Keratinocyte (primary cell): Measurements from ENCODE around the gene ARL3. TPM values are rescaled to one million over a fixed set of nuclear protein-coding genes. Genes with fewer than 3 reads are reported as not detected.

Experiments
- DNase-seq: peaks from one replicate; pipeline ENCODE4 v3.0.0-alpha.2; 2011; ENCODE audit warnings: low read depth, missing footprints, low spot score
- FAIRE-seq: peaks from 2 replicates; lab custom pipeline; 2011; peaks lifted over from hg19 to GRCh38; lab: Jason Lieb, UNC
- H2AFZ ChIP-seq: 2 replicates; pipeline ENCODE4 v1.6.0; 2012; ENCODE audit warnings: low read length, control low read depth, inconsistent platforms; ENCODE audit not compliant: control insufficient read depth
- H3K27ac ChIP-seq: 2 replicates; pipeline ENCODE4 v1.5.1; 2011; ENCODE audit warnings: low read length; ENCODE audit not compliant: control insufficient read depth, insufficient read depth
- H3K27me3 ChIP-seq: 3 replicates; pipeline ENCODE4 v1.6.0; 2011; ENCODE audit warnings: low read length; ENCODE audit not compliant: control insufficient read depth, insufficient read depth; ENCODE audit errors: extremely low read depth
- H3K36me3 ChIP-seq, 2 experiments: 2 replicates in 1 of 2; 3 replicates in 1 of 2; pipeline ENCODE4 v1.5.1; 2011; ENCODE audit warnings: low read length in 2 of 2, mild to moderate bottlenecking in 1 of 2; ENCODE audit not compliant: control insufficient read depth in 2 of 2, insufficient read depth in 2 of 2; ENCODE audit errors: extremely low read depth in 1 of 2
- H3K4me1 ChIP-seq: 3 replicates; pipeline ENCODE4 v1.5.1; 2011; ENCODE audit warnings: low read length; ENCODE audit not compliant: control insufficient read depth, insufficient read depth; ENCODE audit errors: extremely low read depth
- H3K4me2 ChIP-seq: 3 replicates; pipeline ENCODE4 v1.6.0; 2011; ENCODE audit warnings: low read depth, low read length; ENCODE audit not compliant: control insufficient read depth, insufficient read depth; ENCODE audit errors: extremely low read depth
- H3K4me3 ChIP-seq, 3 experiments: fragments of 200-600 bp in 1 of 3; sonication (generic) in 1 of 3; 2 replicates in 2 of 3; 3 replicates in 1 of 3; pipeline ENCODE4 v1.5.1; 2011 to 2016; ENCODE audit warnings: low read length in 3 of 3, mild to moderate bottlenecking in 3 of 3, control low read depth in 2 of 3, inconsistent platforms in 1 of 3, low read depth in 1 of 3, mixed read lengths in 1 of 3, mixed run types in 1 of 3, moderate library complexity in 1 of 3; ENCODE audit not compliant: control insufficient read depth in 2 of 3, insufficient read depth in 2 of 3; ENCODE audit errors: extremely low read depth in 1 of 3
- H3K79me2 ChIP-seq: 2 replicates; pipeline ENCODE4 v1.6.0; 2012; ENCODE audit warnings: low read length; ENCODE audit not compliant: control insufficient read depth, insufficient read depth
- H3K9ac ChIP-seq: 3 replicates; pipeline ENCODE4 v1.6.0; 2011; ENCODE audit warnings: low read length; ENCODE audit not compliant: control insufficient read depth, insufficient read depth; ENCODE audit errors: extremely low read depth
- H3K9me1 ChIP-seq: 3 replicates; pipeline ENCODE4 v1.6.0; 2011; ENCODE audit warnings: low read length; ENCODE audit not compliant: control insufficient read depth, insufficient read depth; ENCODE audit errors: extremely low read depth
- H3K9me3 ChIP-seq: 2 replicates; pipeline ENCODE4 v1.5.1; 2012; ENCODE audit warnings: low read depth, low read length; ENCODE audit not compliant: control insufficient read depth
- H4K20me1 ChIP-seq: 3 replicates; pipeline ENCODE4 v1.6.0; 2011; ENCODE audit warnings: low read length; ENCODE audit not compliant: control insufficient read depth, insufficient read depth; ENCODE audit errors: extremely low read depth
- EZH2 ChIP-seq: IDR thresholded peaks from one replicate; pipeline ENCODE4 v1.6.1; 2012; ENCODE audit warnings: inconsistent platforms, mild to moderate bottlenecking, low read length, moderate library complexity
- dilution Hi-C: fragments of 300-500 bp; cut with MboI; formaldehyde crosslinking; loops from one replicate; pipeline ENCODE4 v1.7.0; 2020; ENCODE audit warnings: low sequenced_read_pairs; ENCODE audit not compliant: extremely low pct_ligation_motif_present
- polyA plus RNA-seq, 5 experiments: library from polyadenylated mRNA; depleted of rRNA in 3 of 5; stranded (reverse) in 3 of 5; stranded (forward) in 1 of 5; unstranded in 1 of 5; fragments of >200 nt; gene quantifications; 1 replicate in 1 of 5; 2 replicates in 3 of 5; 3 replicates in 1 of 5; pipeline versions ENCODE4 v1.2.1 to v1.2.3, GENCODE V29; 2011 to 2012; ENCODE audit warnings: missing spikeins in 2 of 5, low read depth in 1 of 5, low replicate concordance in 1 of 5
- TF ChIP-seq, protein P1 (sequence below), 3 experiments: IDR thresholded peaks in 1 of 3; conservative IDR thresholded peaks in 1 of 3; optimal IDR thresholded peaks in 1 of 3; 2 replicates in 2 of 3; 3 replicates in 1 of 3; pipeline versions ENCODE3 to v1.5.1; 2011; ENCODE audit warnings: low read length in 3 of 3, mild to moderate bottlenecking in 3 of 3, moderate library complexity in 2 of 3, control low read depth in 1 of 3, inconsistent platforms in 1 of 3; ENCODE audit not compliant: insufficient read depth in 2 of 3; ENCODE audit errors: extremely low read depth in 1 of 3

ARL3 gene
- polyA plus RNA-seq, 1 donor (not counting 4 experiments of a cell fraction or from before 2014, with no cell fraction given) = 10.7 TPM

DNA sequence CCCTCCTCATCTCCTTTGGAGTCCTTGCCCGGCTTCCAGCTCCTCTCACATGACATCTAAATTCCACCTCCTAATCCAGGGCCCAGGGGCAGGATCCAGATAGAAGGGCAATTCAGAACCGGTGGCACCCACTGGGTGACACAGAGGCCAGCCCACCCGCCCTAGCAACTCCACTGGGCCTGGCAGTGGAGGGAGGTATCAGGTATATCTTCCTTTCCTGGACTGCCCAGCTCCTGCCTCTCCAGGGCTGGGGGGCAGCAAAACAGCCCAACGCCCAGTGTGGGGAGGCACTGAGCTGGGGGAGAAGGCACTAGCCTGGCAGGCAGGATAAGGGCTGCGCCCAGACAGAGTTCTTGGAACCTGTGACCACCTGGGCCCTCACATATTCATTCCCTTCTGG is 80.3 kb downstream of the ARL3 start:
- dilution Hi-C loops = no loop called here

DNA sequence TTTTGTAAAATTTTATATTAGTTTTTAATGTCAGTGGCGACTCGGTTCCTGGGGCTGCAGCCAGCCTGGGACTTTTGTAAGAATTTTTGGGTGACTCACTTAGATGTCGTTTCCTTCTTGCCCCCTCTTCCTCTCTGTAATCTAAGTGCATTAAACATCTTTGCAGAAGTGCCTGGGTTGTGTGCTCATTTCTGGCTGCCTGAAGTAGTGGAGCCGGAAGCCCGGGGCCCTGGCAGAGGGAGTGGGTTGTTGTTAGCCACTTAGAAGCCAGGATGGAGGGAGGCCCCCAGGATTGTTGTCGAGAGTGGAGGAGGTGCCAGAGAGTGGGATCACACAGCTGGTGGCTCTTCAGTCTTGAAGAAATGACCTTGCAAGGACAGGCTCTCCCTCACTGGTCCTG is 80.9 kb downstream of the ARL3 start:
- H3K4me3 ChIP-seq = no peak overlapping the region
- H4K20me1 ChIP-seq = no peaks in the 10 kb centered on the region
- peak overlapping the region; percentile 10 for H3K9ac ChIP-seq
- H3K4me1 ChIP-seq = peaks cover 53% of the 10 kb centered on the region
- DNase-seq = no peak
- H3K9me3 ChIP-seq = no peaks in the 10 kb centered on the region
- no peak overlapping the region for H2AFZ ChIP-seq
- peak overlapping the region; percentile 20 for H3K4me2 ChIP-seq
- dilution Hi-C loops = no loop called here
- peak; percentile 26 for FAIRE-seq
- no peaks in the 10 kb centered on the region for H3K27me3 ChIP-seq
- TF ChIP-seq, protein P1, sequence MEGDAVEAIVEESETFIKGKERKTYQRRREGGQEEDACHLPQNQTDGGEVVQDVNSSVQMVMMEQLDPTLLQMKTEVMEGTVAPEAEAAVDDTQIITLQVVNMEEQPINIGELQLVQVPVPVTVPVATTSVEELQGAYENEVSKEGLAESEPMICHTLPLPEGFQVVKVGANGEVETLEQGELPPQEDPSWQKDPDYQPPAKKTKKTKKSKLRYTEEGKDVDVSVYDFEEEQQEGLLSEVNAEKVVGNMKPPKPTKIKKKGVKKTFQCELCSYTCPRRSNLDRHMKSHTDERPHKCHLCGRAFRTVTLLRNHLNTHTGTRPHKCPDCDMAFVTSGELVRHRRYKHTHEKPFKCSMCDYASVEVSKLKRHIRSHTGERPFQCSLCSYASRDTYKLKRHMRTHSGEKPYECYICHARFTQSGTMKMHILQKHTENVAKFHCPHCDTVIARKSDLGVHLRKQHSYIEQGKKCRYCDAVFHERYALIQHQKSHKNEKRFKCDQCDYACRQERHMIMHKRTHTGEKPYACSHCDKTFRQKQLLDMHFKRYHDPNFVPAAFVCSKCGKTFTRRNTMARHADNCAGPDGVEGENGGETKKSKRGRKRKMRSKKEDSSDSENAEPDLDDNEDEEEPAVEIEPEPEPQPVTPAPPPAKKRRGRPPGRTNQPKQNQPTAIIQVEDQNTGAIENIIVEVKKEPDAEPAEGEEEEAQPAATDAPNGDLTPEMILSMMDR (optimal IDR thresholded peaks at IDR 0.05 in 1 of 3, IDR thresholded peaks at IDR 0.05 in 1 of 3, conservative IDR thresholded peaks at IDR 0.05 in 1 of 3; ENCODE audit: extremely low read depth in 1 of 3, insufficient read depth in 2 of 3, low read length in 3 of 3) = no peak
- TF ChIP-seq EZH2 = no peak
- H3K27ac ChIP-seq = no peak overlapping the region
- peaks cover 0 to 1% of the 10 kb centered on the region in 2 experiments for H3K36me3 ChIP-seq
- no peaks in the 10 kb centered on the region for H3K9me1 ChIP-seq
- H3K79me2 ChIP-seq = no peaks in the 10 kb centered on the region

More for the DNA sequence above, 80.3 kb downstream of the ARL3 start:
- H3K4me2 ChIP-seq = no peak overlapping the region
- DNase-seq = no peak
- H3K9ac ChIP-seq = no peak overlapping the region
- H3K9me1 ChIP-seq = no peaks in the 10 kb centered on the region
- peaks cover 48% of the 10 kb centered on the region for H3K4me1 ChIP-seq
- no peak overlapping the region for H2AFZ ChIP-seq
- H3K27ac ChIP-seq = no peak overlapping the region
- H3K36me3 ChIP-seq = peaks cover 0 to 1% of the 10 kb centered on the region in 2 experiments
- H3K27me3 ChIP-seq = no peaks in the 10 kb centered on the region
- H3K9me3 ChIP-seq = no peaks in the 10 kb centered on the region
- FAIRE-seq = no peak
- no peak overlapping the region for H3K4me3 ChIP-seq
- no peaks in the 10 kb centered on the region for H4K20me1 ChIP-seq
- TF ChIP-seq, protein P1 (optimal IDR thresholded peaks at IDR 0.05 in 1 of 3, IDR thresholded peaks at IDR 0.05 in 1 of 3, conservative IDR thresholded peaks at IDR 0.05 in 1 of 3; ENCODE audit: extremely low read depth in 1 of 3, insufficient read depth in 2 of 3, low read length in 3 of 3) = no peak
- TF ChIP-seq EZH2 = no peak
- H3K79me2 ChIP-seq = no peaks in the 10 kb centered on the region
